IMR-90 (cell line): ENCODE measurements around the gene SLC13A1. TPM values are rescaled to one million over a fixed set of nuclear protein-coding genes. Genes with fewer than 3 reads are reported as not detected.

Experiments
- ATAC-seq: fragments of 200-7000 bp; cut with Tn5 transposase; 2 replicates; pipeline ENCODE4 v1.9.1; 2020; ENCODE audit warnings: low read depth, mild to moderate bottlenecking, moderate library complexity
- BruUV-seq: library from RNA; stranded (reverse); fragments of 400-500 nt; replicated peaks from 2 replicates; lab custom pipeline; 2021; lab: Mats Ljungman, UMichigan
- CTCF ChIA-PET: fragments of 300-600 bp; formaldehyde crosslinking; extraction: SDS; loops from one replicate; lab custom pipeline; 2021; ENCODE audit warnings: antibody characterized with exemption; lab: Yijun Ruan, JAX
- POLR2A ChIA-PET: fragments of 300-600 bp; sonication (Branson Sonifier 250); formaldehyde crosslinking; loops from one replicate; lab custom pipeline; 2022; ENCODE audit warnings: antibody characterized with exemption; ENCODE audit not compliant: unreplicated experiment; lab: Charles Lee
- DNase-seq: peaks from one replicate; pipeline ENCODE4 v3.0.0; 2013
- H2AFZ ChIP-seq: replicated peaks from 2 replicates; pipeline ENCODE3; 2013; ENCODE audit warnings: low read length, mild to moderate bottlenecking; ENCODE audit not compliant: poor library complexity
- H2AK5ac ChIP-seq: 2 replicates; pipeline ENCODE4 v1.6.1; 2013; ENCODE audit warnings: low read depth, low read length, inconsistent platforms
- H2AK9ac ChIP-seq: replicated peaks from 2 replicates; pipeline ENCODE3; 2013; ENCODE audit warnings: mild to moderate bottlenecking, low read depth, low read length, moderate library complexity; ENCODE audit not compliant: poor library complexity
- H2BK120ac ChIP-seq: 2 replicates; pipeline ENCODE4 v1.6.1; 2013; ENCODE audit warnings: low read depth, low read length, inconsistent platforms
- H2BK15ac ChIP-seq: 3 replicates; pipeline ENCODE4 v1.6.1; 2013; ENCODE audit warnings: low read depth, low read length, inconsistent platforms
- H2BK20ac ChIP-seq: 2 replicates; pipeline ENCODE4 v1.6.1; 2013; ENCODE audit warnings: low read depth, mild to moderate bottlenecking, inconsistent platforms, low read length, moderate library complexity
- H2BK5ac ChIP-seq: 2 replicates; pipeline ENCODE4 v1.6.1; 2013; ENCODE audit warnings: mild to moderate bottlenecking, low read depth, low read length, inconsistent platforms; ENCODE audit not compliant: poor library complexity, severe bottlenecking
- H3K14ac ChIP-seq: replicated peaks from 2 replicates; pipeline ENCODE4 v1.6.1; 2013; ENCODE audit warnings: low read depth, low read length, inconsistent platforms
- H3K18ac ChIP-seq: 2 replicates; pipeline ENCODE4 v1.6.1; 2013; ENCODE audit warnings: low read depth, low read length, control low read depth
- H3K23ac ChIP-seq: 2 replicates; pipeline ENCODE4 v1.6.1; 2013; ENCODE audit warnings: low read depth, low read length, inconsistent platforms
- H3K27ac ChIP-seq: 2 replicates; pipeline ENCODE4 v1.5.1; 2013; ENCODE audit warnings: mild to moderate bottlenecking, control low read depth, low read length; ENCODE audit not compliant: insufficient read depth
- H3K27me3 ChIP-seq: 2 replicates; pipeline ENCODE4 v1.6.1; 2013; ENCODE audit warnings: low read length; ENCODE audit not compliant: control insufficient read depth, insufficient read depth
- H3K36me3 ChIP-seq: 2 replicates; pipeline ENCODE4 v1.6.1; 2013; ENCODE audit warnings: low read length, mixed read lengths; ENCODE audit not compliant: control insufficient read depth, insufficient read depth
- H3K4ac ChIP-seq: 2 replicates; pipeline ENCODE4 v1.6.1; 2013; ENCODE audit warnings: low read depth, low read length, inconsistent platforms
- H3K4me1 ChIP-seq: 2 replicates; pipeline ENCODE4 v1.6.1; 2013; ENCODE audit warnings: low read length, mixed read lengths; ENCODE audit not compliant: control insufficient read depth, insufficient read depth
- H3K4me2 ChIP-seq: 2 replicates; pipeline ENCODE4 v1.6.1; 2013; ENCODE audit warnings: low read depth, mild to moderate bottlenecking, control low read depth, low read length, moderate library complexity
- H3K4me3 ChIP-seq: 2 replicates; pipeline ENCODE4 v1.5.1; 2013; ENCODE audit warnings: low read depth, mild to moderate bottlenecking, control low read depth, low read length, moderate library complexity; ENCODE audit not compliant: insufficient read depth
- H3K56ac ChIP-seq: 2 replicates; pipeline ENCODE4 v1.6.1; 2013; ENCODE audit warnings: low read length, inconsistent platforms; ENCODE audit not compliant: insufficient read depth; ENCODE audit errors: extremely low read depth
- H3K79me1 ChIP-seq, 2 experiments: 2 replicates each; pipeline ENCODE4 v1.6.1; 2013; ENCODE audit warnings: low read length in 2 of 2, inconsistent platforms in 1 of 2, low read depth in 1 of 2
- H3K9ac ChIP-seq: 2 replicates; pipeline ENCODE4 v1.6.1; 2013; ENCODE audit warnings: low read depth, low read length, control low read depth
- H3K9me1 ChIP-seq: 2 replicates; pipeline ENCODE4 v1.6.1; 2013; ENCODE audit warnings: low read length, inconsistent platforms; ENCODE audit not compliant: insufficient read depth
- H3K9me3 ChIP-seq: 2 replicates; pipeline ENCODE4 v1.6.1; 2013; ENCODE audit warnings: low read length; ENCODE audit not compliant: control insufficient read depth, insufficient read depth
- H4K20me1 ChIP-seq: 2 replicates; pipeline ENCODE4 v1.6.1; 2013; ENCODE audit warnings: low read length, inconsistent platforms; ENCODE audit not compliant: insufficient read depth
- H4K5ac ChIP-seq: 2 replicates; pipeline ENCODE4 v1.6.1; 2013; ENCODE audit warnings: mild to moderate bottlenecking, low read depth, low read length, control low read depth
- H4K8ac ChIP-seq, 2 experiments: 2 replicates each; pipeline ENCODE4 v1.6.1; 2013; ENCODE audit warnings: low read depth in 2 of 2, low read length in 2 of 2, control low read depth in 1 of 2, inconsistent platforms in 1 of 2
- H4K91ac ChIP-seq: 2 replicates; pipeline ENCODE4 v1.6.1; 2013; ENCODE audit warnings: low read depth, low read length, inconsistent platforms; ENCODE audit not compliant: insufficient read depth
- BHLHE40 ChIP-seq: fragments of 150-350 bp; IDR thresholded peaks from 2 replicates; pipeline ENCODE4 v1.6.1; 2016; ENCODE audit warnings: mild to moderate bottlenecking, low read depth, low read length
- CEBPB ChIP-seq: IDR thresholded peaks from 2 replicates; pipeline ENCODE4 v1.6.1; 2012; ENCODE audit warnings: low read depth, low read length, improper control_type of control experiment
- MXI1 ChIP-seq: IDR thresholded peaks from 2 replicates; pipeline ENCODE4 v1.6.1; 2012; ENCODE audit warnings: low read depth, mild to moderate bottlenecking, low read length, moderate library complexity, borderline replicate concordance
- POLR2A ChIP-seq: IDR thresholded peaks from 2 replicates; pipeline ENCODE4 v1.6.1; 2012; ENCODE audit warnings: mild to moderate bottlenecking, low read depth, low read length
- RCOR1 ChIP-seq: IDR thresholded peaks from 2 replicates; pipeline ENCODE4 v1.6.1; 2012; ENCODE audit warnings: mild to moderate bottlenecking, low read length, improper control_type of control experiment; ENCODE audit not compliant: insufficient replicate concordance
- USF2 ChIP-seq: fragments of 150-350 bp; IDR thresholded peaks from 2 replicates; pipeline ENCODE4 v1.6.1; 2017; ENCODE audit warnings: mild to moderate bottlenecking, antibody characterized with exemption, low read length, low read depth
- WGBS, 2 experiments: methylation state at CpG; one replicate each; pipeline versions ENCODE4 v1.1.5 to v1.1.7; 2013; ENCODE audit warnings: missing lambda C conversion rate in 2 of 2; ENCODE audit not compliant: insufficient read length in 1 of 2; ENCODE audit errors: extremely low coverage in 2 of 2; 5-methylcytosine and 5-hydroxymethylcytosine counted together
- dilution Hi-C: fragments of 300-500 bp; cut with HindIII; formaldehyde crosslinking; loops from one replicate; pipeline ENCODE4 v1.14.3; 2018; ENCODE audit warnings: low sequenced_read_pairs; ENCODE audit not compliant: unreplicated experiment
- in situ Hi-C: fragments of 300-500 bp; cut with MboI; formaldehyde crosslinking; loops from 3 replicates; pipeline ENCODE4 v1.14.3; 2019; ENCODE audit warnings: low sequenced_read_pairs, inconsistent platforms, mixed read lengths
- intact Hi-C: fragments of 100-400 bp; cut with micrococcal nuclease; formaldehyde crosslinking; loops from 2 replicates; pipeline ENCODE4 v1.10.0; 2022
- polyA plus RNA-seq, 3 experiments: library from polyadenylated mRNA; depleted of rRNA; stranded (reverse); fragments of >200 nt; gene quantifications; 2 replicates each; pipeline ENCODE4 v1.2.3, GENCODE V29; 2012; ENCODE audit warnings: low replicate concordance in 1 of 3
- total RNA-seq: library from RNA; depleted of rRNA; stranded (reverse); fragments of >200 nt; gene quantifications from 2 replicates; pipeline ENCODE4 v1.2.3, GENCODE V29; 2012

Gene SLC13A1
- total and polyA plus RNA-seq, 2 of the 4 experiments (the other 2 are of a cell fraction) = not detected

GRCh38 chr7:123209786-123210185, 10.0 kb upstream of the SLC13A1 start:
- H3K23ac ChIP-seq = no peak overlapping the region
- in situ Hi-C loops = no loop called here
- no peaks in the 10 kb centered on the region for H3K27me3 ChIP-seq
- no peak overlapping the region for H2BK5ac ChIP-seq
- intact Hi-C loops = no loop called here
- H2BK20ac ChIP-seq = no peak overlapping the region
- dilution Hi-C loops = no loop called here
- no peak overlapping the region for H2AK9ac ChIP-seq
- H3K79me1 ChIP-seq = no peaks in the 10 kb centered on the region
- H2AK5ac ChIP-seq = no peak overlapping the region
- H2AFZ ChIP-seq = no peak overlapping the region
- H4K91ac ChIP-seq = no peak overlapping the region
- H3K14ac ChIP-seq = no peak overlapping the region
- no CpG with 5 or more reads among the region's 3 CpGs for whole genome bisulfite sequencing, 2 experiments
- ChIA-PET POLR2A (no interaction called here), CTCF (no interaction called here)
- no peak overlapping the region for H3K18ac ChIP-seq
- H3K9ac ChIP-seq = no peak overlapping the region
- no peak overlapping the region for H4K5ac ChIP-seq
- no peak overlapping the region for H3K4me3 ChIP-seq
- no peaks in the 10 kb centered on the region for H3K9me1 ChIP-seq
- H4K8ac ChIP-seq = no peak overlapping the region
- BruUV-seq = no TSS peak
- TF ChIP-seq RCOR1 (no peak), CEBPB (no peak), USF2 (no peak), BHLHE40 (no peak), POLR2A (no peak), MXI1 (no peak)
- H3K4me1 ChIP-seq = no peaks in the 10 kb centered on the region
- H2BK15ac ChIP-seq = no peak overlapping the region
- H3K9me3 ChIP-seq = peaks cover 6% of the 10 kb centered on the region
- ATAC-seq = no peak
- no peaks in the 10 kb centered on the region for H3K36me3 ChIP-seq
- H3K56ac ChIP-seq = no peak overlapping the region
- H3K4ac ChIP-seq = no peak overlapping the region
- no peak for DNase-seq
- H3K27ac ChIP-seq = no peak overlapping the region
- no peak overlapping the region for H3K4me2 ChIP-seq
- H4K20me1 ChIP-seq = no peaks in the 10 kb centered on the region
- no peak overlapping the region for H2BK120ac ChIP-seq
